GM19023 (cell line): ENCODE data around the gene MRPS18A.

ENCODE experiments used
- ATAC-seq: cut with Tn5 transposase; IDR thresholded peaks from one replicate; pipeline ENCODE4 v1.9.1; 2021; ENCODE audit warnings: mild to moderate bottlenecking, moderate library complexity; ENCODE audit not compliant: unreplicated experiment

The MRPS18A gene

GRCh38 chr6:43699564-43700186 is 12.1 kb upstream of the MRPS18A start:
- ATAC-seq, result no peak

GRCh38 chr6:43698584-43699349 is 11.2 kb upstream of the MRPS18A start:
- no peak for ATAC-seq

GRCh38 chr6:43697421-43697820 is 9.8 kb upstream of the MRPS18A start:
- ATAC-seq, result no peak

GRCh38 chr6:43695967-43696291 is 8.3 kb upstream of the MRPS18A start:
- ATAC-seq, result no peak

GRCh38 chr6:43695215-43695966 is 7.8 kb upstream of the MRPS18A start:
- no peak for ATAC-seq

GRCh38 chr6:43689421-43689820 is 1.8 kb upstream of the MRPS18A start:
- ATAC-seq, result no peak

- ATAC-seq, result no peak
These were observed 533 bp downstream of the MRPS18A start for GRCh38 chr6:43687079-43687436.

- no peak for ATAC-seq
These were observed 3.7 kb downstream of the MRPS18A start for GRCh38 chr6:43683708-43684455.

- no peak for ATAC-seq
These were observed 4.7 kb downstream of the MRPS18A start for GRCh38 chr6:43682724-43683429.

- no peak for ATAC-seq
These were observed 6.3 kb downstream of the MRPS18A start for GRCh38 chr6:43681303-43681702.

- no peak for ATAC-seq
These were observed 7.0 kb downstream of the MRPS18A start for GRCh38 chr6:43680308-43681200.

GRCh38 chr6:43679057-43679456 is 8.5 kb downstream of the MRPS18A start:
- no peak for ATAC-seq

- no peak for ATAC-seq
These were observed 9.2 kb downstream of the MRPS18A start for GRCh38 chr6:43678341-43678740.

GRCh38 chr6:43677759-43678158 is 9.8 kb downstream of the MRPS18A start:
- ATAC-seq, result no peak

- no peak for ATAC-seq
These were observed 10.5 kb downstream of the MRPS18A start for GRCh38 chr6:43676962-43677606.

- no peak for ATAC-seq
These were observed 12.7 kb downstream of the MRPS18A start for GRCh38 chr6:43674921-43675320.

GRCh38 chr6:43674291-43674690 is 13.3 kb downstream of the MRPS18A start:
- no peak for ATAC-seq

GRCh38 chr6:43673444-43674084 is 14.0 kb downstream of the MRPS18A start:
- ATAC-seq, result no peak
